Immature natural killer cell (primary cell): ENCODE data around the gene ZFP1. TPM values are rescaled to one million over a fixed set of nuclear protein-coding genes. Genes with fewer than 3 reads are reported as not detected.
A peak's percentile ranks its signal among the peaks of the same experiment; 100 is the strongest.

Experiments used
- DNase-seq, 3 donors: peaks; one replicate each; pipeline ENCODE4 v3.0.0; 2022; ENCODE audit warnings: mixed read lengths in 1 of 3
- H3K27ac Mint-ChIP-seq, 6 donors: one replicate each; pipeline ENCODE4 v1.8.0; 2020; ENCODE audit warnings: mixed read lengths in 6 of 6, mild to moderate bottlenecking in 5 of 6, inconsistent platforms in 4 of 6, moderate library complexity in 3 of 6
- H3K27me3 Mint-ChIP-seq, 3 donors: one replicate each; pipeline ENCODE4 v1.8.0; 2020 to 2021; ENCODE audit warnings: low read depth in 3 of 3, mild to moderate bottlenecking in 3 of 3, mixed read lengths in 3 of 3, moderate library complexity in 3 of 3, inconsistent platforms in 1 of 3
- H3K36me3 Mint-ChIP-seq, 3 donors: one replicate each; pipeline ENCODE4 v1.8.0; 2020; ENCODE audit warnings: mixed read lengths in 3 of 3, inconsistent platforms in 2 of 3, mild to moderate bottlenecking in 2 of 3
- H3K4me1 Mint-ChIP-seq, 2 donors: one replicate each; pipeline ENCODE4 v1.8.0; 2020; ENCODE audit warnings: inconsistent platforms in 2 of 2, mild to moderate bottlenecking in 2 of 2, mixed read lengths in 2 of 2, moderate library complexity in 1 of 2
- H3K4me3 Mint-ChIP-seq, 5 donors: one replicate each; pipeline ENCODE4 v1.8.0; 2020; ENCODE audit warnings: mild to moderate bottlenecking in 5 of 5, mixed read lengths in 5 of 5, inconsistent platforms in 3 of 5, moderate library complexity in 3 of 5
- H3K9me3 Mint-ChIP-seq, 6 donors: one replicate each; pipeline ENCODE4 v1.8.0; 2020; ENCODE audit warnings: mild to moderate bottlenecking in 6 of 6, mixed read lengths in 6 of 6, inconsistent platforms in 4 of 6, moderate library complexity in 3 of 6
- polyA plus RNA-seq, 3 donors: library from polyadenylated mRNA; unstranded; fragments of 300-500 nt; fragmentation: Illumina TruSeq; gene quantifications; one replicate each; pipeline ENCODE4 v1.2.3, GENCODE V29; 2021

ZFP1 gene
- 10 to 100 TPM in 2 of 3 donors, 1 to 10 TPM in 1; 5.6 to 23.0 (median 15.5) TPM for polyA plus RNA-seq

- H3K27ac Mint-ChIP-seq = peak within 1 kb of the TSS; percentile 78 to 91 (median 85)
- H3K36me3 Mint-ChIP-seq = peaks cover 17 to 28% (median 23%) of the 10 kb centered on the region in 3 donors
- DNase-seq = peak; percentile 93 to 94 (median 93)
- peaks cover 2 to 16% (median 10%) of the 10 kb centered on the region in 6 donors for H3K9me3 Mint-ChIP-seq
- peaks cover 4 to 7% (median 6%) of the 10 kb centered on the region in 3 donors for H3K27me3 Mint-ChIP-seq
- H3K4me3 Mint-ChIP-seq = peak within 1 kb of the TSS; percentile 87 to 92 (median 90)
- peaks cover 14 to 28% of the 10 kb centered on the region in 2 donors for H3K4me1 Mint-ChIP-seq
Observed at GRCh38 chr16:75148311-75149195, at the start of gene ZFP1. ZFP1 (plus strand) TSS chr16:75148524; CDS start chr16:75152952, 4,428 bp downstream.

- Mint-ChIP-seq H3K9me3 (no peaks in the 10 kb centered on the region), H3K4me1 (peaks cover 20 to 22% of the 10 kb centered on the region in 2 donors), H3K4me3 (peak overlapping the region in 3 of 5 donors; percentile 2 to 57 (median 42)), H3K27ac (peak overlapping the region in 4 of 6 donors; percentile 57 to 79 (median 69)), H3K27me3 (peaks cover 0 to 9% (median 7%) of the 10 kb centered on the region in 3 donors), H3K36me3 (peaks cover 0 to 4% (median 0%) of the 10 kb centered on the region in 3 donors)
- no peak for DNase-seq
Observed at GRCh38 chr16:75099075-75099667, 49.2 kb upstream of the ZFP1 start.

- H3K36me3 Mint-ChIP-seq = peaks cover 0 to 4% (median 0%) of the 10 kb centered on the region in 3 donors
- H3K4me3 Mint-ChIP-seq = peak overlapping the region; percentile 21 to 57 (median 41)
- H3K4me1 Mint-ChIP-seq = peaks cover 20 to 22% of the 10 kb centered on the region in 2 donors
- H3K27ac Mint-ChIP-seq = peak overlapping the region in 4 of 6 donors; percentile 54 to 80 (median 71)
- DNase-seq = peak; percentile 25 to 36 (median 30)
- no peaks in the 10 kb centered on the region for H3K9me3 Mint-ChIP-seq
- peaks cover 0 to 9% (median 7%) of the 10 kb centered on the region in 3 donors for H3K27me3 Mint-ChIP-seq
Observed at GRCh38 chr16:75099738-75100602, 48.4 kb upstream of the ZFP1 start.

GRCh38 chr16:75100603-75100990 lies 47.7 kb upstream of the ZFP1 start:
- H3K27me3 Mint-ChIP-seq = peaks cover 0 to 9% (median 7%) of the 10 kb centered on the region in 3 donors
- H3K27ac Mint-ChIP-seq = peak overlapping the region in 2 of 6 donors; percentile 54 to 69
- H3K36me3 Mint-ChIP-seq = peaks cover 0 to 4% (median 0%) of the 10 kb centered on the region in 3 donors
- no peak for DNase-seq
- no peak overlapping the region for H3K4me3 Mint-ChIP-seq
- peaks cover 20 to 22% of the 10 kb centered on the region in 2 donors for H3K4me1 Mint-ChIP-seq
- no peaks in the 10 kb centered on the region for H3K9me3 Mint-ChIP-seq

GRCh38 chr16:75101635-75102034 lies 46.7 kb upstream of the ZFP1 start:
- DNase-seq = no peak
- Mint-ChIP-seq H3K36me3 (peaks cover 0 to 4% (median 3%) of the 10 kb centered on the region in 3 donors), H3K9me3 (no peaks in the 10 kb centered on the region), H3K27me3 (peaks cover 0 to 9% (median 4%) of the 10 kb centered on the region in 3 donors), H3K27ac (peak overlapping the region in 1 of 6 donors; percentile 40), H3K4me3 (no peak overlapping the region), H3K4me1 (peaks cover 20 to 22% of the 10 kb centered on the region in 2 donors)

- Mint-ChIP-seq H3K4me1 (peaks cover 20 to 22% of the 10 kb centered on the region in 2 donors), H3K27me3 (peaks cover 0 to 9% (median 4%) of the 10 kb centered on the region in 3 donors), H3K27ac (peak overlapping the region in 1 of 6 donors; percentile 16), H3K9me3 (no peaks in the 10 kb centered on the region), H3K36me3 (peaks cover 0 to 4% (median 3%) of the 10 kb centered on the region in 3 donors), H3K4me3 (no peak overlapping the region)
- no peak for DNase-seq
Observed at GRCh38 chr16:75102595-75102994, 45.7 kb upstream of the ZFP1 start.

- Mint-ChIP-seq H3K36me3 (peaks cover 0 to 8% (median 3%) of the 10 kb centered on the region in 3 donors), H3K4me1 (peaks cover 15 to 17% of the 10 kb centered on the region in 2 donors), H3K4me3 (no peak overlapping the region), H3K27me3 (peaks cover 0 to 9% (median 4%) of the 10 kb centered on the region in 3 donors), H3K9me3 (no peaks in the 10 kb centered on the region), H3K27ac (no peak overlapping the region)
- DNase-seq = no peak
Observed at GRCh38 chr16:75103994-75104393, 44.3 kb upstream of the ZFP1 start.

- Mint-ChIP-seq H3K27ac (no peak overlapping the region), H3K4me1 (peaks cover 7 to 15% of the 10 kb centered on the region in 2 donors), H3K36me3 (peaks cover 0 to 8% (median 3%) of the 10 kb centered on the region in 3 donors), H3K27me3 (peaks cover 0 to 6% (median 4%) of the 10 kb centered on the region in 3 donors), H3K9me3 (no peaks in the 10 kb centered on the region), H3K4me3 (no peak overlapping the region)
- no peak for DNase-seq
Observed at GRCh38 chr16:75104836-75105235, 43.5 kb upstream of the ZFP1 start.

GRCh38 chr16:75105306-75106061 lies 42.8 kb upstream of the ZFP1 start:
- H3K36me3 Mint-ChIP-seq = peaks cover 0 to 8% (median 3%) of the 10 kb centered on the region in 3 donors
- DNase-seq = no peak
- no peak overlapping the region for H3K4me3 Mint-ChIP-seq
- no peaks in the 10 kb centered on the region for H3K9me3 Mint-ChIP-seq
- peak overlapping the region in 1 of 6 donors; percentile 46 for H3K27ac Mint-ChIP-seq
- H3K4me1 Mint-ChIP-seq = peaks cover under 1 to 11% of the 10 kb centered on the region in 2 donors
- peaks cover 0 to 9% (median 4%) of the 10 kb centered on the region in 3 donors for H3K27me3 Mint-ChIP-seq

GRCh38 chr16:75106351-75107274 lies 41.7 kb upstream of the ZFP1 start:
- H3K36me3 Mint-ChIP-seq = peaks cover 0 to 8% (median 3%) of the 10 kb centered on the region in 3 donors
- no peak for DNase-seq
- H3K27me3 Mint-ChIP-seq = peaks cover 2 to 9% (median 4%) of the 10 kb centered on the region in 3 donors
- H3K9me3 Mint-ChIP-seq = no peaks in the 10 kb centered on the region
- H3K4me1 Mint-ChIP-seq = peaks cover 9 to 20% of the 10 kb centered on the region in 2 donors
- H3K27ac Mint-ChIP-seq = no peak overlapping the region
- no peak overlapping the region for H3K4me3 Mint-ChIP-seq

GRCh38 chr16:75107505-75107904 lies 40.8 kb upstream of the ZFP1 start:
- H3K4me1 Mint-ChIP-seq = peaks cover 9 to 20% of the 10 kb centered on the region in 2 donors
- no peak overlapping the region for H3K27ac Mint-ChIP-seq

More at GRCh38 chr16:75107505-75107904, 40.8 kb upstream of the ZFP1 start:
- no peak overlapping the region for H3K4me3 Mint-ChIP-seq
- H3K9me3 Mint-ChIP-seq = no peaks in the 10 kb centered on the region
- DNase-seq = no peak
- peaks cover 0 to 8% (median 3%) of the 10 kb centered on the region in 3 donors for H3K36me3 Mint-ChIP-seq
- peaks cover 4 to 8% (median 7%) of the 10 kb centered on the region in 3 donors for H3K27me3 Mint-ChIP-seq
